ENCODE results near the gene SRRD.
"Not testable (repeated sequence)": the region's sequence is repeated elsewhere in the genome, so short reads cannot be mapped to it uniquely, and the experiment has no call there.

The SRRD gene

GRCh38 chr22:26516503-26516902, 32.8 kb downstream of the SRRD start:
- DNase-seq (ENCODE audit: insufficient read length, low spot score) = no peak
- FAIRE-seq = no peak

- no peak for DNase-seq (ENCODE audit: insufficient read length, low spot score)
- FAIRE-seq = no peak
Measured at GRCh38 chr22:26517429-26517828, 33.8 kb downstream of the SRRD start.

GRCh38 chr22:26522012-26522411, 38.3 kb downstream of the SRRD start:
- no peak for DNase-seq (ENCODE audit: insufficient read length, low spot score)

GRCh38 chr22:26522592-26522991, 38.9 kb downstream of the SRRD start:
- FAIRE-seq (no peak), DNase-seq (ENCODE audit: insufficient read length, low spot score) (no peak)

More at GRCh38 chr22:26522012-26522411, 38.3 kb downstream of the SRRD start:
- FAIRE-seq = no peak

- DNase-seq (ENCODE audit: insufficient read length, low spot score) (no peak), FAIRE-seq (no peak)
Measured at GRCh38 chr22:26524870-26525269, 41.2 kb downstream of the SRRD start.

- FAIRE-seq (no peak), DNase-seq (ENCODE audit: insufficient read length, low spot score) (no peak)
Measured at GRCh38 chr22:26525946-26526564, 42.4 kb downstream of the SRRD start.

- FAIRE-seq (peak; percentile 37), DNase-seq (ENCODE audit: insufficient read length, low spot score) (no peak)
Measured at GRCh38 chr22:26527167-26527566, 43.5 kb downstream of the SRRD start.

GRCh38 chr22:26527574-26528465, 44.1 kb downstream of the SRRD start:
- DNase-seq (ENCODE audit: insufficient read length, low spot score) (no peak), FAIRE-seq (no peak)

GRCh38 chr22:26528518-26528917, 44.8 kb downstream of the SRRD start:
- DNase-seq (ENCODE audit: insufficient read length, low spot score); FAIRE-seq: not testable (repeated sequence)

GRCh38 chr22:26529345-26529744, 45.7 kb downstream of the SRRD start:
- no peak for DNase-seq (ENCODE audit: insufficient read length, low spot score)
- no peak for FAIRE-seq

- FAIRE-seq (peak; percentile 23), DNase-seq (ENCODE audit: insufficient read length, low spot score) (no peak)
Measured at GRCh38 chr22:26534171-26534855, 50.6 kb downstream of the SRRD start.

- no peak for DNase-seq (ENCODE audit: insufficient read length, low spot score)
- peak; percentile 90 for FAIRE-seq
Measured at GRCh38 chr22:26534874-26535602, 51.4 kb downstream of the SRRD start.

- FAIRE-seq (no peak), DNase-seq (ENCODE audit: insufficient read length, low spot score) (no peak)
Measured at GRCh38 chr22:26535603-26535908, 51.9 kb downstream of the SRRD start.

GRCh38 chr22:26536056-26536761, 52.5 kb downstream of the SRRD start:
- peak; percentile 79 for FAIRE-seq

GRCh38 chr22:26536762-26537134, 53.1 kb downstream of the SRRD start:
- DNase-seq (ENCODE audit: insufficient read length, low spot score) = no peak
- FAIRE-seq = no peak

More at GRCh38 chr22:26536056-26536761, 52.5 kb downstream of the SRRD start:
- no peak for DNase-seq (ENCODE audit: insufficient read length, low spot score)

GRCh38 chr22:26540119-26540518, 56.4 kb downstream of the SRRD start:
- DNase-seq (ENCODE audit: insufficient read length, low spot score) (no peak), FAIRE-seq (no peak)

- no peak for DNase-seq (ENCODE audit: insufficient read length, low spot score)
- FAIRE-seq = no peak
Measured at GRCh38 chr22:26541167-26541819, 57.6 kb downstream of the SRRD start.

GRCh38 chr22:26542831-26543230, 59.2 kb downstream of the SRRD start:
- FAIRE-seq (no peak), DNase-seq (ENCODE audit: insufficient read length, low spot score) (no peak)
